Bronchial epithelial cell (primary cell): ENCODE data around the gene JMJD8. TPM values are rescaled to one million over a fixed set of nuclear protein-coding genes. Genes with fewer than 3 reads are reported as not detected.

ENCODE experiments used
- DNase-seq: peaks from one replicate; pipeline ENCODE4 v3.0.0-alpha.2; 2010; ENCODE audit warnings: low read depth
- FAIRE-seq: peaks from 2 replicates; lab custom pipeline; 2011; peaks lifted over from hg19 to GRCh38; lab: Jason Lieb, UNC
- H3K27me3 ChIP-seq: 2 replicates; pipeline ENCODE4 v1.5.1; 2011; ENCODE audit warnings: low read length; ENCODE audit not compliant: control insufficient read depth, insufficient read depth
- H3K36me3 ChIP-seq: 2 replicates; pipeline ENCODE4 v1.5.1; 2011; ENCODE audit warnings: low read length; ENCODE audit not compliant: control insufficient read depth, insufficient read depth
- H3K4me3 ChIP-seq: 2 replicates; pipeline ENCODE4 v1.5.1; 2011; ENCODE audit warnings: mild to moderate bottlenecking, low read depth, low read length, control low read depth
- CTCF ChIP-seq: IDR thresholded peaks from 2 replicates; pipeline ENCODE4 v1.5.1; 2011; ENCODE audit warnings: mild to moderate bottlenecking, moderate library complexity, low read length, control low read depth, inconsistent platforms; ENCODE audit not compliant: insufficient read depth, severe bottlenecking
- total RNA-seq: library from RNA; depleted of rRNA; stranded (reverse); fragments of >200 nt; gene quantifications from 2 replicates; pipeline ENCODE4 v1.2.1, GENCODE V29; 2014

Gene JMJD8
- total RNA-seq, 1 donor from 2014 or later = 16.8 TPM

GRCh38 chr16:711548-712320, 27.6 kb upstream of the JMJD8 start:
- Histone ChIP-seq H3K4me3 (no peak overlapping the region), H3K36me3 (no peaks in the 10 kb centered on the region), H3K27me3 (peaks cover 17% of the 10 kb centered on the region)
- DNase-seq (peak; percentile 28), FAIRE-seq (no peak)
- peak; percentile 95 for TF ChIP-seq CTCF

- no peak for DNase-seq
- H3K27me3 ChIP-seq = peaks cover 20% of the 10 kb centered on the region
- TF ChIP-seq CTCF = no peak
- no peaks in the 10 kb centered on the region for H3K36me3 ChIP-seq
- no peak for FAIRE-seq
- no peak overlapping the region for H3K4me3 ChIP-seq
These were observed 26.9 kb upstream of the JMJD8 start for GRCh38 chr16:711084-711483.

GRCh38 chr16:710500-711075, 26.5 kb upstream of the JMJD8 start:
- FAIRE-seq = no peak
- peaks cover 20% of the 10 kb centered on the region for H3K27me3 ChIP-seq

GRCh38 chr16:709566-710499, 25.7 kb upstream of the JMJD8 start:
- FAIRE-seq (no peak), DNase-seq (peak; percentile 49)
- Histone ChIP-seq H3K27me3 (peaks cover 20% of the 10 kb centered on the region), H3K36me3 (no peaks in the 10 kb centered on the region), H3K4me3 (no peak overlapping the region)
- TF ChIP-seq CTCF = no peak

More at GRCh38 chr16:710500-711075, 26.5 kb upstream of the JMJD8 start:
- DNase-seq = no peak
- Histone ChIP-seq H3K4me3 (no peak overlapping the region), H3K36me3 (no peaks in the 10 kb centered on the region)
- TF ChIP-seq CTCF = no peak

- DNase-seq (no peak), FAIRE-seq (no peak)
- Histone ChIP-seq H3K36me3 (no peaks in the 10 kb centered on the region), H3K27me3 (peaks cover 27% of the 10 kb centered on the region), H3K4me3 (no peak overlapping the region)
- TF ChIP-seq CTCF = no peak
These were observed 24.8 kb upstream of the JMJD8 start for GRCh38 chr16:708959-709358.
